IPS-11a (cell line): ENCODE results near the gene TMEM59.
"Not testable (repeated sequence)": the region's sequence is repeated elsewhere in the genome, so short reads cannot be mapped to it uniquely, and the experiment has no call there.

Experiments used
- H3K4me3 ChIP-seq: one replicate; pipeline ENCODE4 v1.5.1; 2013; ENCODE audit warnings: low read depth, low read length, control low read depth

TMEM59 gene

GRCh38 chr1:54052934-54053744, at the start of gene TMEM59, which contains the start of gene TCEANC2:
Gene TMEM59 (minus strand): TSS chr1:54053204. CDS start chr1:54053188, 16 bp downstream.
Gene TCEANC2 (plus strand): TSS chr1:54053608. CDS start chr1:54054423, 815 bp downstream.
- H3K4me3 ChIP-seq, result peak within 1 kb of the TSS; percentile 99

- no peak overlapping the region for H3K4me3 ChIP-seq
Observed at GRCh38 chr1:54100500-54100899, 47.5 kb upstream of the TMEM59 start.

- H3K4me3 ChIP-seq, result no peak overlapping the region
Observed at GRCh38 chr1:54099061-54099610, 46.1 kb upstream of the TMEM59 start.

- no peak overlapping the region for H3K4me3 ChIP-seq
Observed at GRCh38 chr1:54096877-54097240, 43.9 kb upstream of the TMEM59 start.

- no peak overlapping the region for H3K4me3 ChIP-seq
Observed at GRCh38 chr1:54096227-54096876, 43.3 kb upstream of the TMEM59 start.

DNA sequence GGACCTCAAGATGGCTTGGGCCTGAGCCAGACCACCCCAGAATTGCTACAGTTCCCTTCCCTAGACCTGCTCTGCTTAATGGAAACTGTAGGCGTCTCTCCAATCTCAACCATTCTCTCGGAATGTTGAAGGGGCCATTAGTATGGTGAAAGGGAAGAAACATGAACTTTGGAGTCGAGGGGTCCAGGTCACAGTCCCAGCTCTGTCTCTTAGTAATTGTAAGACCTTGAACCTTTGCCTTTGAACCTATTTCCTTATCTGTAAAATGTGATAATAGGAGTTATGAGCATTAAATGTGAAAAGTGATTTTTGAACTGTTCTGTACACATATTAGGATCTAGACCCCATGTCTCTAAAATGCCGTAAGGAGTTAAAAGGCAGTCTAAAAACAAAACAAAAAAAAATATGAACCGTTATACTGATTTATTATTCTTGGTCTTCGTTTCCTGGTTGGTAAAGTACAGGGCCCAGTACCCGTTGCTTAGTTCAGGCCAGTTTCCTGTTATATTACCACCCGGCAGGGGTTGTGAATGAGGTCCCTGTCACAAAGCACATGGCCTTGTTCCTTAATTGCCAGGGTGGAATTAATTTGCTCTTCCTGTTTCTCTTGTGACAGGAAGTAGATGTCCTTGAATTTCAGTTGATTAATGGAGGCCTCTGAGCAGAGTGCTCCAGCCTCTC, 42.7 kb upstream of the TMEM59 start:
- H3K4me3 ChIP-seq, result no peak overlapping the region

GRCh38 chr1:54094730-54095105, 41.7 kb upstream of the TMEM59 start:
- H3K4me3 ChIP-seq, result not testable (repeated sequence)

DNA sequence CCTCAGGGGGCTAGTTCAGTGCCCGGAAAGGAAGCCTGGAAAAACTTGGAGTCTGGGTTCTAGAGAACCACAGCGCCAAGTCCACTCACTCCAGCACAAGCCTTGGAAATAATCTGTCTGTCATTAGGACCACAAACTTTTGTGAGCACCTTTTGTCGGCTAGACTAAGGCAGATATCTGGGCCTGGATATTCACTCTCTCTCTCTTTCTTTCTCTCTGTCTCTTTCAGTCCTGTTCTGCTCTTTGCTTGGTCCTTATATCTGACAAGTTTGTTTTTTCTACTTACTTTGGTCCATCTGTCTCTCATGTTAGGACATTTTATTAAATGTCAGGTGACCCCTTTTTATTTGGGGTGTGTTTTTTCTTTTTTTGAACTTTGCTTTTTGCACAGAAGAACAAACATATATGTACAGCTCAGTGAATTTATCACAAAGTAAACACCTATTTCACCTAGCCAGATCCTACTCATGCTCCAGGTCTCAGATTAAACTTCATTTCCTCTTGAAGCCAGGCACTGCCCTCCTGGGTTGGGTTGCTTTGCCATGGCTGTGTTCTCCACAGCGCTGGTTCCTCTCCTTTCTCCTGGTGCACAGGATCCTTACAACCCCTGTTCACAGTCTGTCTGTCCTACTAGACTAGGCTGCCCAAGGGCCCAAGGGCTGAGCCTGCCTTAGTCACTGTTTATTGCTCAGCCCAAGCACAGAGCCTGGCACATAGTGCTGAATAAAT, 41.2 kb upstream of the TMEM59 start:
- H3K4me3 ChIP-seq, result no peak overlapping the region

DNA sequence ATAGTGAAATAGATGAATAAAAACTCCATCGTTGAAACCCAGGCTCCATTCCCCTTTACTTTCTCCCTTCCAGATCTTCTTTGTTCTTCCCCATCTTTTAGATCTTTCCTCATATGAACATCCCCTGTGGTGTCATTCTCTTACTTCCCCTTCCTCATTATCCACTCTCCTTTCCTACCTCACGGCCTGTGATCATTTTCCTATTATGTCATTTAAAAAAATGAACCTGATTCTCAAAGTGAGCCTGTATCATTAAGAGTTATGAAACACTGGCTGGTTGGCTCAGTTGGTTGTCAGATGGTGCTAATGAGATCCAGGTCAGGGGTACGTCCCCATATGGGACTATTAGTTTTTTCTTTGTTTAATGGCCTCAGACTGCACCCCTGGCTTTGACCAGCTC, 38.7 kb upstream of the TMEM59 start:
- no peak overlapping the region for H3K4me3 ChIP-seq

DNA sequence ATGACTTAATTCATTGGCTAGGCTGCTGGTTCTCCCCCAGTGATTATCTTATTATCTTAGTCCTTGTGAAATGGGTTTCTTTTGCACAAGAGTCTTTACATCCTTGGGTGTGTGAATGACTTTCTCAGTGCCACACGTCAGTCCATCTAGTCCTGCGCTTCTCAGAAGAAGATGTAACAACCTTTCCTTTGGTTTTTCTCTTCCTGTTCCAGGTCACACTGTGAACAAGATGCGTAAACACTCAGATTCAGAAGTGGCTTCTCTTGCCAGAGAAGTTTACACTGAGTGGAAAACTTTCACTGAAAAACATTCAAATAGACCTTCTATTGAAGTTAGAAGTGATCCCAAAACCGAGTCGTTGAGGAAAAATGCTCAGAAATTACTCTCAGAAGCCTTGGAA, 35.4 kb upstream of the TMEM59 start:
- no peak overlapping the region for H3K4me3 ChIP-seq

- no peak overlapping the region for H3K4me3 ChIP-seq
Observed at GRCh38 chr1:54086754-54087153, 33.8 kb upstream of the TMEM59 start.

DNA sequence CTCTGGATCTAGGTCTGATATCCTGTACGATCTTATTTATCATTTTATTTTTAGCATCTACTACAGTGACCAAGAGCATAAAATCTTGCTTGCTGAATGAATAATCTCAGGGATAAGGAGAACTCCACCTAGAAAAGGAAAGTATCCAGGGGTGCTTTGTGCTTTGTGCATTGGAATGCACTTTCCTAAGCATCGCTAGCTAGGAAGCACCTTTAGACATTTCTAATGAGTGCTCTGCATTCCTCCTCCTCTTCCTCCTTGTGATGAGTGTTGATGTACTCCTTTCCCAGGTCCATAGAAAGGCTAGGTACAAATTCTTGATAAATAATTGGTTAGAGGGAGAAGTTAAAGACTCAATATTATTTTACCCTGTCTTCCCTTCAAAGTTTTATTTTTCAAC, 31.8 kb upstream of the TMEM59 start:
- H3K4me3 ChIP-seq, result no peak overlapping the region

DNA sequence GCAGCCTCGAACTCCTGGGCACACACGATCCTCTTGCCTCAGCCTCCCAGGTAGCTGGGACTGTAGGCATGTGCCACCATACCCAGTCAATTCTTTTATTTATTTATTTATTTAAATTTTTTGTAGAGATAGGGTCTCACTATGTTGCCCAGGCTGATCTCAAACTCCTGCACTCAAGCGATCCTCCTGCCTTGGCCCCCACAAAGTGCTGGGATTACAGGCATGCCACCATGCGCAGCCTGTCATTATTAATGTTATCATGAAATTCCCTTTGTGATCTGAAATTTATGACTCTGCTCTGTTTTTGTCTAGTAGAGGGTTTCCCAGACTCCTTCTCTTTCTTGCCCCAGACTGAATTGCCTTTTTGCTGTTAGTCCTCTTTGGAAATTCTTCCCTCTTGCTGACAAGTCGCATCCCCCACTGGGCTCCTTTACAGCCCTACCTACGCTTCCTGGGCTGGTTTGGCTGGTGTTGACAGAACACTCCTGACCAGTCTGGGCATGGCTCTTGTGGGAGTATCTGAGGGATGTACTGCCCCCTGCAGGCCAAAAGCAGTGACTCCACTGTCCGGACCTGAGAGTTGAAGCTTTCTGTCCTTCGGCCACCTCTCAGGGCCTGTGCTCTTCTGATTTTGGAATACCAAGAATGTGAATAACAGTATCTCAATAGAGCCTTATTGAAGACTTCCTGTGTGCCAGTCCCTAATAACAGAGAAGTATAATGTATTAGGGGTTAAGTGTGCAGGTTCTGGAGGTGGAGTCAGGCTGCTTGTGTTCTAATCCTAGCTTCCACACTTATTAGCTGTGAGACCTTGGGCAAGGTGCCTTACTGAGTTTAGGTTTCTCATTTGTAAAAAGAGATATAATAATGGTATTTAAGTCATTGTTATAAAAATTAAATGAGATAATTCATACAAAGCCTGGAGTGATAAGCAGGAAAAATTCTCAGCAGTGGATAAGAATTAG, 28.6 kb upstream of the TMEM59 start:
- no peak overlapping the region for H3K4me3 ChIP-seq

GRCh38 chr1:54080598-54081049, 27.6 kb upstream of the TMEM59 start:
- no peak overlapping the region for H3K4me3 ChIP-seq

DNA sequence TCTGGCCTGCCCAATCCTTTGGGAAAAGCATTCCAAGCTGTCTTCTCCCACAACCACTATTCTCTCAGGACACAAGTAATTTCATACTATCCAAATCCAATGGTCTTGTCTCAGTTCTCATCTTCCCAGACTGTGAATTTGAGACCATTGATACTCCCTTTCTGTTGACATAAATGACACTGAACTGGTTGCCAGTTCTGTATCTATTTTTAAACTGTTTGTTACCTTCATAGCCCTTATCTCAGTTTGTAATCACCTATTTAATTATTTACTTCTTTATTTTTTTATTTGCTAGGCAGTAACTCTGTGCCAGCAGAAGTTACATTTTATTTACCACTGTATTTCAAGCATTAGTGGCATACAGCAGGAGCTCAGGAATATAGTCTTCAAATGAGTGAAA, 24.4 kb upstream of the TMEM59 start:
- no peak overlapping the region for H3K4me3 ChIP-seq

- no peak overlapping the region for H3K4me3 ChIP-seq
Observed at GRCh38 chr1:54070171-54070837, 17.3 kb upstream of the TMEM59 start.

- H3K4me3 ChIP-seq, result no peak overlapping the region
Observed at GRCh38 chr1:54069791-54070170, 16.8 kb upstream of the TMEM59 start.

DNA sequence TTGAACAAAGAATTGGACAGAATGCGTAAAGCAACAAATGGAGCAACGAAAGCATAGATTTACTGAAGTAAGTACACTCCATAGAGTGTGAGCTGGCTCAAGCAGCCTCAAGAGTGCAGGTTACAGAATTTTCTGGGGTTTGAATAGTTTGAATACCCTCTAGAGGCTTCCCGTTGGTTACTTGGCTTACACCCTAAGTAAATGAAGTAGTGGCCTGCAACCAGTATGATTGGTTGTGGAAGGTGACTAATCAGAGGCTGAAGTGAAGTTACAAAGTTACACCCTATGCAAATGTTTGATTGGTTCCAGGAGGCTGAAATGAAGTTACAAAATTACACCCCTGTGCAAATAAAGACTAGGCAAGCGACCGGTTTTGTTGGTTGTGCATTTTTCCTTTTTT, 11.3 kb upstream of the TMEM59 start:
- H3K4me3 ChIP-seq, result no peak overlapping the region

DNA sequence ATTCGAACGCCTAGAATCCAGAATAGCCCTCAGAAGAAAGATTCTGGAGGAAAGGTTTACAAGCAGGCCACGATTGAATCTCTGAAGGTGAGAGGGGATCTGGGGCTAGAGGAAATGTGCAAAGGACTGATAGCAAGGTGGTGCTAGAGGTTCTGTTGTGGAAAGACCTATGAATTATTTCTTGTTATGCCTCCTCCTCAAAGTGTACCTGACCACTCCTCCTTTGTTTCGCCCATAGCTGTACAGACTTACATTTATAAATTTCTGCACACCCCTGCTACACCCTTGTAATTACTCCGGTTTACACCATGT, 1.4 kb upstream of the TMEM59 start:
- H3K4me3 ChIP-seq, result no peak overlapping the region
